ENCODE data around the gene UACA. TPM values are rescaled to one million over a fixed set of nuclear protein-coding genes. Genes with fewer than 3 reads are reported as not detected.

UACA gene
- total RNA-seq, 1 donor, result 2.5 TPM

DNA sequence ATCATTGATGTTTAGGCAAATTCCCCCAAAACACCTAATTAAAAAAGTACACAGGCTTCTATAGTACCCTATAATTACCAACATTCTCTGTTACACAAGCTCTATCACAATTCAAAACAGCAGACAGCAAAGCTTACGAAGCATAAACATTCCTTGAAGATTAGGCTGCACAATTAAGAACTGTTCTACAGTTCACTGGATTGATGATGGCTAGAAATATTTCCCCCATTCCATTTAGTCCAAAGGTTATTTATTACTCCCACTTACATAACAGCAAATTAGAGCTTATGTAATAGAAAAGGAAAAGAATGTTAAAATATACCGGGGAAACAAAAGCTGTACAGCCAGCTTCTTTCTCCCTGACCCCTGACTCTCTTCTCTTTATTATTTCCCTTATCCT, 49.3 kb downstream of the UACA start:
- no peaks in the 10 kb centered on the region for H3K4me1 ChIP-seq (ENCODE audit: insufficient read depth, low read length)
- no peak overlapping the region for H3K4me3 ChIP-seq (ENCODE audit: low read length)
- H3K9me3 ChIP-seq (ENCODE audit: low read depth, low read length), result no peaks in the 10 kb centered on the region
- peaks cover 4% of the 10 kb centered on the region for H3K27me3 ChIP-seq (ENCODE audit: insufficient read depth, low read length)

DNA sequence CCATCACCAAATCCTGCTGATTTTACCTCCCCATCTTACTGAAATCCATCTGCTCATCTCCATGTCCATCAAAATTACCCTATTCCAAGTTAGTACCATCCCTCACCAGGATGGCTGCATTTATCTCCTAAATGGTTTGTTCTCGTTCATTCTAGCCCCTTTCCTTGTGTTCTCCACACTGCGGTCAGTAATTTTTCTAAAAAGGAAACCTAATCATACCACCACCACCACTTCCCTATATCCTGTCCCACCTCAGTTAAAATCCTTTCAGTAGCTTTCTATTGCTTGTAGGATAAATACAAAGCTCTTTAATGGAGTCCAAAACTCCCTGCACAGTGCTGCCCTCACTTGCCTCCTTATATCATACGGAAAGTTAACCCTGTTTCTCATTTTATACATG, 51.1 kb downstream of the UACA start:
- H3K9me3 ChIP-seq (ENCODE audit: low read depth, low read length), result no peaks in the 10 kb centered on the region
- peaks cover 8% of the 10 kb centered on the region for H3K27me3 ChIP-seq (ENCODE audit: insufficient read depth, low read length)
- no peaks in the 10 kb centered on the region for H3K4me1 ChIP-seq (ENCODE audit: insufficient read depth, low read length)
- no peak overlapping the region for H3K4me3 ChIP-seq (ENCODE audit: low read length)

DNA sequence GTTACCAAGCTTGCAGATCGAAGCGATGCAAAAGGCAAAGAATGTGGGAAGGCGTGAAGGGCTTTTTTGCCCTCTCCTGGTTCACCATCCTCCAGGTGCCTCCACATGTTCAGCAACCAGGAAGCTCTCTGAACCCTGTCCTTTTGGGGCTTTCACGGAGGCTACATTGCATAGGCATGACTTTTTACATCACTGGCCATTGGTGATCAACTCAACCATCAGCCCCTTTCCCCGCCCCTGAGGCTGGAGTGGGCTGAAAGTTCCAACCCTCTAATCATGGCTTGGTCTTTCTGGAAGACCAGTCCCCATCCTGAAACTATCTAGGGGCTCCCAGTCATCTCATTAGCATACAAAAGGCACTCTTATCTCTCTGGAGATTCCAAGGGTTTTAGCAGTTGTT, 52.6 kb downstream of the UACA start:
- H3K4me3 ChIP-seq (ENCODE audit: low read length), result no peak overlapping the region
- peaks cover 8% of the 10 kb centered on the region for H3K27me3 ChIP-seq (ENCODE audit: insufficient read depth, low read length)
- H3K9me3 ChIP-seq (ENCODE audit: low read depth, low read length), result no peaks in the 10 kb centered on the region
- H3K4me1 ChIP-seq (ENCODE audit: insufficient read depth, low read length), result no peaks in the 10 kb centered on the region

DNA sequence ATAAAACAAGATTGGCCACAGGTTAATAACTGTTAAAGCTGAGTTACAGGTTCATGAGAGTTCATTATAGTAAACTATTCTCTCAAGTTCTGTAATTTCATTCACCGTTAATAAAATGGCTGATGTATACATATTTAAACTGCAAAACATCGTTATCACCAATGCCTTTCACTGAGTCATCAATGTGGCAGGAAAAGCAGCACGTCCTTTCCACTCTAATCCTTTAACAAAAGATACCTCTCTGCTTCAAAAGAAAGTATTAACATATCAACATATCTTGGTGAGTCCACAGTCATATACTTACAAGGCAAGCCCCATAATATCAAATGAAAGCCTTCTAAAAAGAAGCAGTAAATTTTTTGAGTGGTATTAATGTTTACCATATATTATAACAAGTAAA, 54.5 kb downstream of the UACA start:
- H3K9me3 ChIP-seq (ENCODE audit: low read depth, low read length), result no peaks in the 10 kb centered on the region
- no peaks in the 10 kb centered on the region for H3K4me1 ChIP-seq (ENCODE audit: insufficient read depth, low read length)
- peaks cover 5% of the 10 kb centered on the region for H3K27me3 ChIP-seq (ENCODE audit: insufficient read depth, low read length)
- no peak overlapping the region for H3K4me3 ChIP-seq (ENCODE audit: low read length)

DNA sequence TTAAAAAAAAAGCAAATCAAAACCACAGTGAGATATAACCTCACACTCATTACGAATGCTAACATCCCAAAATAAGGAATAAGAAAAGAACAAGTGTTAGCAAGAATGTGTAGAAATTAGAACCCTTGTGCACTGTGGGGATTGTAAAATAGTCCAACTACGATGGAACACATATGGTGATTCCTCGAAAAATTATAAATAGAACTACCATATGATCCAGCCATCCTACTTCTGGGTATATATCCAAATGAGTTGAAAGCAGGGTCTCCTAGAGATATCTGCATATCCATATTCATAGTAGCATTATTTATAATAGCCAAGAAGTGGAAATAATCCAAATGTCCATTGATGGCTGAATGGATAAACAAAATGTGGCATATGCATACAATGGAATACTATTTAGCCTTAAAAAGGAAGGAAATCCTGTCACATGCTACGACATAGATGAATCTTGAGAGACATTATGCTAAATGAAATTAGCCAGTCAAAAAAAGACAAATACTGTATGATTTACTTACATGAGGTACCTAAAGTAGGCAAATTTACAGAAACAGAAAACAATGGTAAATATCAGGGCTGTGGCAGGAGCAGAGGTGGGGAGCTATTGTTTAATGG, 55.6 kb downstream of the UACA start:
- Histone ChIP-seq H3K27me3 (ENCODE audit: insufficient read depth, low read length) (peaks cover 4% of the 10 kb centered on the region), H3K4me1 (ENCODE audit: insufficient read depth, low read length) (no peaks in the 10 kb centered on the region), H3K4me3 (ENCODE audit: low read length) (no peak overlapping the region), H3K9me3 (ENCODE audit: low read depth, low read length) (no peaks in the 10 kb centered on the region)

DNA sequence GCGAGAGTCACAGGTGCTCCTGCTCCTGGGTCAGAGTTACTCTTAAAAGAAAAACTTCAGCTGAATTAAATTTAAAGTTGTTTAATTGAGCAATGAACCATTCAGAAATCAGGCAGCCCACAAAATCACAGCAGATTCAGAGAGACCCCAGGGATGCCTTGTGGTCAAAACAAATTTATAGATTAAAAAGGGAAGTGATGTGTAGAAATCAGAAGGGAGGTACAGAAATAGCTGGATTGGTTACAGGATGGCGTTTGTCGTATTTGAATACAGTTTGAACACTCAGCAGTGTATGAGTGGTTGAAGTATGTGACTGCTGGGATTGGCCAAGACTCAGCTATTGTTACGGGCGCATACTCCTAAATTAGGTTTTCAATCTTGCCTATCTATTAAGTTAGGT, 58.6 kb downstream of the UACA start:
- H3K9me3 ChIP-seq (ENCODE audit: low read depth, low read length), result no peaks in the 10 kb centered on the region
- H3K4me1 ChIP-seq (ENCODE audit: insufficient read depth, low read length), result no peaks in the 10 kb centered on the region
- no peak overlapping the region for H3K4me3 ChIP-seq (ENCODE audit: low read length)
- H3K27me3 ChIP-seq (ENCODE audit: insufficient read depth, low read length), result peaks cover 14% of the 10 kb centered on the region

DNA sequence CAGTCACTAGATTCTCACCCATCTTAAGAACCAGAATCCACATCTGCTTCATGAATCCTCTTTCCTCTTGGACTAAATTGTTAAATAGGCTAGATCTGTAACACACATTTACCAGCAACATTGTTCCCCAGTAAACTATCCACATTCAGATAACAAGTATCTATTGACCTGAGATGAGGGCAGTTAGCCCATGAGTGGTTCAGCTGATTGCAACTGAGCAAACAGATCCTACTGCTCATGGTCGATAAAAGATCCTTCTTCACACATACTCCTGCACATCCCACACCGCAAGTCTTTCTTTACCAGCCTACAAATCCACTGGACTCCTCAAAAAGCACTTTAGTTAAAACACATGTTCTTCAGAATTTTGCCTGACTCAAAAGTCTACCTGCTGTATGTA, 59.2 kb downstream of the UACA start:
- Histone ChIP-seq H3K9me3 (ENCODE audit: low read depth, low read length) (no peaks in the 10 kb centered on the region), H3K27me3 (ENCODE audit: insufficient read depth, low read length) (peaks cover 14% of the 10 kb centered on the region), H3K4me3 (ENCODE audit: low read length) (no peak overlapping the region), H3K4me1 (ENCODE audit: insufficient read depth, low read length) (no peaks in the 10 kb centered on the region)

DNA sequence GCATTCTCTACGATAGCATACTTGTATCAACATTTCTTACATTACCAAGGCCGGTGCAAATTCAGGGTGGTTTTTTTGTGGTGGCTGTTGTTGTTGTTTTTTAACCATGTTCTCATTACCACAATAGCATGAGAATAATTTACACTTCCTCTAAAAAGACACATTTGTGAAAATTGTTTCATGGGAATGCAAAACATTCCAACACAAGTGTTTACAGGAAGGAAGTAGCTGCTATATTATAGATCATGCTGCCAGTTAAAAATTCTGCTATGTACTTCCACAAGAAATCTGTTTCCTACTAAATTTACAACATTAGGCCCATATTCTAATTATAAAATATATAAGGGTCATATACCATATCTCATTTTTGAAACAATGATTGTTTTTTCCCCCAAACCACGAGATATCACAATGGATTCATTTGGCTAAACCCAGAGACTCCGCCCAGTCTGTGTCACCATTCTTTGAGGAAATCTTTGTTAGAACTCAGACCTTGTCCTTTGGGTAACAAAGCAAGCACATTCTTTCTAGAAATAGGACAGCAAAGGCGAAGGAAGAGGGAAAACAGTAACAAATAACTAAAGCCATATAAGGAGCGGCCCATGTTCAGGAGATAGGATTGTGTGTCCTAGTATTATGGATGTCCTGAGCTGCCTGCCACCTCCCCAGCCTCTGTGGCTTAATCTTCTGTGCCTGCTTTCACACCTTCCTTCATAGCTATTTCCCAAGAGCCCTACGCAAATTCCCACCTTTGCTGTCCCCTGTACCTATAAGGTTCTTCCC, 60.1 kb downstream of the UACA start:
- Histone ChIP-seq H3K27me3 (ENCODE audit: insufficient read depth, low read length) (peaks cover 14% of the 10 kb centered on the region), H3K4me3 (ENCODE audit: low read length) (no peak overlapping the region), H3K9me3 (ENCODE audit: low read depth, low read length) (no peaks in the 10 kb centered on the region), H3K4me1 (ENCODE audit: insufficient read depth, low read length) (no peaks in the 10 kb centered on the region)

DNA sequence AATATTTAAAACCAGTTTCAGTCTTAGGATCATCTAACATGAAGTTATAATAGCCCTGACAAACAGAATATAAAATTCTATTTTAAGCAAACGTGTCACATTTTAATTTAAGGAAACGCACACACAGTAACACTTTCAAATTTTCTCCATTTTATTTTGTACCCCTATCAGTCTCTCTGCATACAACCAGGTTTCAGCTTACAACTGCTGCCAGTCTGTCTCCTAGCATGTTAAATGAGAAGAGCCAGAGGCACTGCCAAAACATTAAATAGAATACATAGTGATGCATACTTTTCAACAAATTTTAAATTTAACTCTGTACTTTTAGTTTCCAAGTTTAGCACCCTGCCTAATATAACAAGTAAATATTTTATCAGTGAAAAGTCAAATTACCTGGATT, 60.8 kb downstream of the UACA start:
- Histone ChIP-seq H3K27me3 (ENCODE audit: insufficient read depth, low read length) (peaks cover 10% of the 10 kb centered on the region), H3K9me3 (ENCODE audit: low read depth, low read length) (no peaks in the 10 kb centered on the region), H3K4me3 (ENCODE audit: low read length) (no peak overlapping the region), H3K4me1 (ENCODE audit: insufficient read depth, low read length) (no peaks in the 10 kb centered on the region)

DNA sequence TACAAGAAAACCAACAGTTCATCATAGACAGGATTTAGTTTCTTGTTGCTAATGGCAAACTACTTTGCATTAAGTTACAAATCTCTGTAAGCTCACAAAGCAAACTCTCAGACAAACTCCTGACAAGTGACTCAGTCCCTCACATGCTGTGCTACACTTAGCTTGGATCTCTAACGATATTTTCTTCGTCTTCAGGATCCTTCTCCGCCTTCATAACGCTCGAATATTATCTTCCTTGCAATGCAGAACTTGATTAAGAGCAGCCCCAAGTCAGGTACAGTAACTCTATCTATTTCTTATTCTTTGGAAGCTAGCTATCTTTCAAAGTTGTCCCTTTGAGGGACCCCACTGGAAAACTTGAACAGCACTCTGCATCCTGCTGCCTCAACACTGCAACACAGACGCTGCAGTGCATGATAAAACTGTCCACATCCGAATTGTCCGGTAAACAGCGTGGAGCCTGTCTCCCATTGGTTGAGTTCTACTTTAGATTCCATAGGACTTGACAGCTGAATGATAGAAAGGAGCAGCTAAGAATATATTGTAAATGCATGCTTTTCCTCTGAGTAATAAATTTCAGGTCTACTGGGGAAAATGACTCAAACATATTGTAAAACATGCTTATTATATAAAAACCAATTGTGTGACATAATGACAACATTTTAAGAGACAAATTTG, 61.3 kb downstream of the UACA start:
- H3K27me3 ChIP-seq (ENCODE audit: insufficient read depth, low read length), result peaks cover 10% of the 10 kb centered on the region
- no peaks in the 10 kb centered on the region for H3K9me3 ChIP-seq (ENCODE audit: low read depth, low read length)
- H3K4me3 ChIP-seq (ENCODE audit: low read length), result no peak overlapping the region
- no peaks in the 10 kb centered on the region for H3K4me1 ChIP-seq (ENCODE audit: insufficient read depth, low read length)

DNA sequence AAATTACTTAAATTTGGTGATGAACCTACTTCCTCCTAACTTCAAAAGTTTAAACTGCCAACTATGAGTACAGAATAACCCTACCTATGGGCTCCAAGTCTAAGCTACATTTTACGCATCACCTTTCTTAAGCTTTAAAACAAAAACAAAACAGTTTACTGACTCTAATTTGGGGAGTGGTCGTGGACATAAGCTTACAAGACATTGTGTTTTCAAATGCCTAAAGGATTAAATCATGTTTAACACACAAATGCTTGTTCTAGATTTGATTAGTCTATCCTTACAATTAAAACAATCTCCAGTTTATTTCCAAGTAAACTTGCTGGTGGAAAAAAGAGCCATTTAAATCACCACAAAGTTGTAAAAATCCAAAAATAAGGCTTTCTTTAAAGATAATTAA, 62.2 kb downstream of the UACA start:
- H3K4me1 ChIP-seq (ENCODE audit: insufficient read depth, low read length), result no peaks in the 10 kb centered on the region
- H3K9me3 ChIP-seq (ENCODE audit: low read depth, low read length), result no peaks in the 10 kb centered on the region
- peaks cover 10% of the 10 kb centered on the region for H3K27me3 ChIP-seq (ENCODE audit: insufficient read depth, low read length)
- no peak overlapping the region for H3K4me3 ChIP-seq (ENCODE audit: low read length)

DNA sequence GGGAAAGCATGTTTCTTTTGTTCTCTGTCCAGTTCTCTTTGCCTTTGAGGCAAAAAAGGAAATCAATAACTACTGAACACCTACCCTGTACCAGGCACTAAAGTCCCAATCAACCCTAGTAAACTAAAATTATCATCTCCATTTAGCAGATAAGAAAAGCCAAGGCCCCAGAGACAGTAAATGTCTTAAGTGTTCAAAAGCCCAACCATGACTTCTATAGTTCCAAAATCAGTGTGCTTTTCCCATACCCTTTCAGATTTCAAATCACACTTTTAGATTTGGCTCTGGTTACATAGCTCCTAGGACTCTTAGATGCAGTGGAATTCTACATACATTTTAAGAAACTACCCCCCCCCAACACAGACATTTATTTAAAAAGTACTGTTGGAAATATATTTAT, 63.5 kb downstream of the UACA start:
- no peaks in the 10 kb centered on the region for H3K4me1 ChIP-seq (ENCODE audit: insufficient read depth, low read length)

DNA sequence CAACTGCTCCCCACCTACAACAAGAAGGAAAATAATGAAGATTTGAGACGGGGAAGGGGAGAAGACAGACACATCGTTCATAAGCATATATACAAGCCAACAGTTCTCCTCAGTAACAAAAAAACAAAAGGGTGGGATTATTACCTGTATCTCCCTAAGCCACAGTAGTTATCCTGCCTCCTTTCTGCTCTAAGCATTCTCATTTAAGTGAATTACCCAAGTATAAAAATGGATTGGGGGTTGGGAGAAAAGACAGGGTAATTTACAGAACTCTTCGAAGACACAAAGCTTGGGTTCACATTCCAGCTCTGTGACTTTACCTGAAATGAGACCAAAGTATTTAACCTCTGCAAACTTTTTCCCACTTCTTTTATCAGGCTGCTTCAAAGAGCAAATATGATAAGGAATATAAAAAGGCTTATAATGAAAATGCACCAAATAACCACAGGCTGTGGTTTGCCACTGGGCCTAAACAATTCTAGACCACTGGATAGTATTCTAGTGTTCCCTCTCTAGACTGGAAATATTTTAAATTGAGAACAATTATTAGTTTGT, 64.4 kb downstream of the UACA start:
- no peaks in the 10 kb centered on the region for H3K4me1 ChIP-seq (ENCODE audit: insufficient read depth, low read length)
- no peaks in the 10 kb centered on the region for H3K9me3 ChIP-seq (ENCODE audit: low read depth, low read length)
- H3K4me3 ChIP-seq (ENCODE audit: low read length), result no peak overlapping the region
- H3K27me3 ChIP-seq (ENCODE audit: insufficient read depth, low read length), result peaks cover 10% of the 10 kb centered on the region

More for the DNA sequence above, 63.5 kb downstream of the UACA start:
- H3K27me3 ChIP-seq (ENCODE audit: insufficient read depth, low read length), result peaks cover 10% of the 10 kb centered on the region
- no peak overlapping the region for H3K4me3 ChIP-seq (ENCODE audit: low read length)
- H3K9me3 ChIP-seq (ENCODE audit: low read depth, low read length), result no peaks in the 10 kb centered on the region

DNA sequence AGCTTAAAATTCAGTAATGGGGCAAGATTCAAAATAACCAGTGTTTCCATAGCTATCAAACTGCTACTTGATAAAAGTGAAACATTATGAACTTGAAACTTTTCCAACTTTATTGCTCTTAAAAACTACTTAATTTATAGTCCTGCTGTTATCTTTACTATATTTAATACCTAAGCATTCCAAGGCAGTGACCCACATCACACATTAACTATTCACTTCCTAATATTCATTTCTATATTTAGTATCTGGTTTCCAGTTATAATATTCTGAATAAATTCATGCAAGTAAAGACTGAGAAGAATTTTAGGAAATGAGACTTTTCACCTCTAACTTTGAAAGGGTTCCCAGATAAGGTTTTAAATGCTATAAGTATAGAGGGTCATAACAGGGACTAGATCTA, 64.9 kb downstream of the UACA start:
- no peak overlapping the region for H3K4me3 ChIP-seq (ENCODE audit: low read length)
- peaks cover 10% of the 10 kb centered on the region for H3K27me3 ChIP-seq (ENCODE audit: insufficient read depth, low read length)
- H3K4me1 ChIP-seq (ENCODE audit: insufficient read depth, low read length), result no peaks in the 10 kb centered on the region
- H3K9me3 ChIP-seq (ENCODE audit: low read depth, low read length), result no peaks in the 10 kb centered on the region

DNA sequence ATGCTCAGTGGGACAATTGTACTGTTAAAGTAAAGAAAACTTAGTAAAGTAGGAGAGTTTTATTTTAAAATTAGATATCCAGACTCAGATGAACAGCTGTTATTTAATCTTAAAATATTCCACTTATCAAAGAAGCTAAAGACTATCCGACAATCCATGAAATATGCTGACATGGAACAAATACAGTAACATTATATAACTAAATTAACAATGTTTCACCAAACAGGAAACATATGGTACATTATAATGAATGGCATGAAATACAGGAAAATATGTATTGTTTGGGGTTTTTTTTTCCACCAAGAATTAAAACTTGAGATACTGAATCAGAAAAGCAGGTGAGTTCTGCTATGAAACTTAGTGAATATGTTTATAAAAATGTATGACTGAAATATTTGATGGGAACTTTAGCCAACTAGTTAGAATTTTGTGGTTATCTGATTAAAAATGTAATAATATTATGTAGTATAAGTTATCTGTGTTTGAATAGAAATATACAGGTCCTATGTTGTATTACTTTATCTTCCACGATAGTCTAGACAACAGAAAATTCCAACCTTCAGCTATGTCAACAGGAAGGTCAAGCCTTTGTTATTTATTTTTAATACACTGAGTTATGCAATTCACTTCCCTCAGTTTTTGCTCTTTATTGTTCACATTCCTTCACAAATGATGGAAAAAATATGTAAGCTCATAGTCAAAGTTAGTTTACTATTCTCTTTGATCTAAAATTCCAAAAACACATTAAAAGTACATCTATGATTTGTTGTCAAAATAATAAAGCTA, 72.7 kb downstream of the UACA start:
- H3K4me1 ChIP-seq (ENCODE audit: insufficient read depth, low read length), result no peaks in the 10 kb centered on the region
- no peak overlapping the region for H3K4me3 ChIP-seq (ENCODE audit: low read length)
- no peaks in the 10 kb centered on the region for H3K9me3 ChIP-seq (ENCODE audit: low read depth, low read length)
- H3K27me3 ChIP-seq (ENCODE audit: insufficient read depth, low read length), result peaks cover 3% of the 10 kb centered on the region
